IMR-90 (cell line): Measurements from ENCODE around the gene SPDYE9. TPM values are rescaled to one million over a fixed set of nuclear protein-coding genes. Genes with fewer than 3 reads are reported as not detected.
"Not testable (repeated sequence)": the region's sequence is repeated elsewhere in the genome, so short reads cannot be mapped to it uniquely, and the experiment has no call there.

Experiments
- ATAC-seq: fragments of 200-7000 bp; cut with Tn5 transposase; 2 replicates; pipeline ENCODE4 v1.9.1; 2020; ENCODE audit warnings: low read depth, mild to moderate bottlenecking, moderate library complexity
- BruUV-seq: library from RNA; stranded (reverse); fragments of 400-500 nt; replicated peaks from 2 replicates; lab custom pipeline; 2021; lab: Mats Ljungman, UMichigan
- CTCF ChIA-PET: fragments of 300-600 bp; formaldehyde crosslinking; extraction: SDS; loops from one replicate; lab custom pipeline; 2021; ENCODE audit warnings: antibody characterized with exemption; lab: Yijun Ruan, JAX
- POLR2A ChIA-PET: fragments of 300-600 bp; sonication (Branson Sonifier 250); formaldehyde crosslinking; loops from one replicate; lab custom pipeline; 2022; ENCODE audit warnings: antibody characterized with exemption; ENCODE audit not compliant: unreplicated experiment; lab: Charles Lee
- DNase-seq: peaks from one replicate; pipeline ENCODE4 v3.0.0; 2013
- H2AFZ ChIP-seq: replicated peaks from 2 replicates; pipeline ENCODE3; 2013; ENCODE audit warnings: low read length, mild to moderate bottlenecking; ENCODE audit not compliant: poor library complexity
- H2AK5ac ChIP-seq: 2 replicates; pipeline ENCODE4 v1.6.1; 2013; ENCODE audit warnings: low read depth, low read length, inconsistent platforms
- H2AK9ac ChIP-seq: replicated peaks from 2 replicates; pipeline ENCODE3; 2013; ENCODE audit warnings: mild to moderate bottlenecking, low read depth, low read length, moderate library complexity; ENCODE audit not compliant: poor library complexity
- H2BK120ac ChIP-seq: 2 replicates; pipeline ENCODE4 v1.6.1; 2013; ENCODE audit warnings: low read depth, low read length, inconsistent platforms
- H2BK15ac ChIP-seq: 3 replicates; pipeline ENCODE4 v1.6.1; 2013; ENCODE audit warnings: low read depth, low read length, inconsistent platforms
- H2BK20ac ChIP-seq: 2 replicates; pipeline ENCODE4 v1.6.1; 2013; ENCODE audit warnings: low read depth, mild to moderate bottlenecking, inconsistent platforms, low read length, moderate library complexity
- H2BK5ac ChIP-seq: 2 replicates; pipeline ENCODE4 v1.6.1; 2013; ENCODE audit warnings: mild to moderate bottlenecking, low read depth, low read length, inconsistent platforms; ENCODE audit not compliant: poor library complexity, severe bottlenecking
- H3K14ac ChIP-seq: replicated peaks from 2 replicates; pipeline ENCODE4 v1.6.1; 2013; ENCODE audit warnings: low read depth, low read length, inconsistent platforms
- H3K18ac ChIP-seq: 2 replicates; pipeline ENCODE4 v1.6.1; 2013; ENCODE audit warnings: low read depth, low read length, control low read depth
- H3K23ac ChIP-seq: 2 replicates; pipeline ENCODE4 v1.6.1; 2013; ENCODE audit warnings: low read depth, low read length, inconsistent platforms
- H3K27ac ChIP-seq: 2 replicates; pipeline ENCODE4 v1.5.1; 2013; ENCODE audit warnings: mild to moderate bottlenecking, control low read depth, low read length; ENCODE audit not compliant: insufficient read depth
- H3K27me3 ChIP-seq: 2 replicates; pipeline ENCODE4 v1.6.1; 2013; ENCODE audit warnings: low read length; ENCODE audit not compliant: control insufficient read depth, insufficient read depth
- H3K36me3 ChIP-seq: 2 replicates; pipeline ENCODE4 v1.6.1; 2013; ENCODE audit warnings: low read length, mixed read lengths; ENCODE audit not compliant: control insufficient read depth, insufficient read depth
- H3K4ac ChIP-seq: 2 replicates; pipeline ENCODE4 v1.6.1; 2013; ENCODE audit warnings: low read depth, low read length, inconsistent platforms
- H3K4me1 ChIP-seq: 2 replicates; pipeline ENCODE4 v1.6.1; 2013; ENCODE audit warnings: low read length, mixed read lengths; ENCODE audit not compliant: control insufficient read depth, insufficient read depth
- H3K4me2 ChIP-seq: 2 replicates; pipeline ENCODE4 v1.6.1; 2013; ENCODE audit warnings: low read depth, mild to moderate bottlenecking, control low read depth, low read length, moderate library complexity
- H3K4me3 ChIP-seq: 2 replicates; pipeline ENCODE4 v1.5.1; 2013; ENCODE audit warnings: low read depth, mild to moderate bottlenecking, control low read depth, low read length, moderate library complexity; ENCODE audit not compliant: insufficient read depth
- H3K56ac ChIP-seq: 2 replicates; pipeline ENCODE4 v1.6.1; 2013; ENCODE audit warnings: low read length, inconsistent platforms; ENCODE audit not compliant: insufficient read depth; ENCODE audit errors: extremely low read depth
- H3K79me1 ChIP-seq, 2 experiments: 2 replicates each; pipeline ENCODE4 v1.6.1; 2013; ENCODE audit warnings: low read length in 2 of 2, inconsistent platforms in 1 of 2, low read depth in 1 of 2
- H3K9ac ChIP-seq: 2 replicates; pipeline ENCODE4 v1.6.1; 2013; ENCODE audit warnings: low read depth, low read length, control low read depth
- H3K9me1 ChIP-seq: 2 replicates; pipeline ENCODE4 v1.6.1; 2013; ENCODE audit warnings: low read length, inconsistent platforms; ENCODE audit not compliant: insufficient read depth
- H3K9me3 ChIP-seq: 2 replicates; pipeline ENCODE4 v1.6.1; 2013; ENCODE audit warnings: low read length; ENCODE audit not compliant: control insufficient read depth, insufficient read depth
- H4K20me1 ChIP-seq: 2 replicates; pipeline ENCODE4 v1.6.1; 2013; ENCODE audit warnings: low read length, inconsistent platforms; ENCODE audit not compliant: insufficient read depth
- H4K5ac ChIP-seq: 2 replicates; pipeline ENCODE4 v1.6.1; 2013; ENCODE audit warnings: mild to moderate bottlenecking, low read depth, low read length, control low read depth
- H4K8ac ChIP-seq, 2 experiments: 2 replicates each; pipeline ENCODE4 v1.6.1; 2013; ENCODE audit warnings: low read depth in 2 of 2, low read length in 2 of 2, control low read depth in 1 of 2, inconsistent platforms in 1 of 2
- H4K91ac ChIP-seq: 2 replicates; pipeline ENCODE4 v1.6.1; 2013; ENCODE audit warnings: low read depth, low read length, inconsistent platforms; ENCODE audit not compliant: insufficient read depth
- WGBS, 2 experiments: methylation state at CpG; one replicate each; pipeline versions ENCODE4 v1.1.5 to v1.1.7; 2013; ENCODE audit warnings: missing lambda C conversion rate in 2 of 2; ENCODE audit not compliant: insufficient read length in 1 of 2; ENCODE audit errors: extremely low coverage in 2 of 2; 5-methylcytosine and 5-hydroxymethylcytosine counted together
- dilution Hi-C: fragments of 300-500 bp; cut with HindIII; formaldehyde crosslinking; loops from one replicate; pipeline ENCODE4 v1.14.3; 2018; ENCODE audit warnings: low sequenced_read_pairs; ENCODE audit not compliant: unreplicated experiment
- in situ Hi-C: fragments of 300-500 bp; cut with MboI; formaldehyde crosslinking; loops from 3 replicates; pipeline ENCODE4 v1.14.3; 2019; ENCODE audit warnings: low sequenced_read_pairs, inconsistent platforms, mixed read lengths
- intact Hi-C: fragments of 100-400 bp; cut with micrococcal nuclease; formaldehyde crosslinking; loops from 2 replicates; pipeline ENCODE4 v1.10.0; 2022
- microRNA-seq, 2 experiments: library from miRNA; stranded (forward) in 1 of 2; unstranded in 1 of 2; fragments of 10-50 nt in 1 of 2; fragments of <30 nt in 1 of 2; gene quantifications in 1 of 2; microRNA quantifications in 1 of 2; one replicate each; pipeline versions ENCODE3 to v1.1.0; 2013 to 2020; ENCODE audit not compliant: insufficient read depth in 1 of 2, insufficient read length in 1 of 2, unreplicated experiment in 1 of 2
- polyA plus RNA-seq, 3 experiments: library from polyadenylated mRNA; depleted of rRNA; stranded (reverse); fragments of >200 nt; gene quantifications; 2 replicates each; pipeline ENCODE4 v1.2.3, GENCODE V29; 2012; ENCODE audit warnings: low replicate concordance in 1 of 3
- small RNA-seq, 5 experiments: library from RNA; depleted of rRNA; stranded (forward); fragments of <200 nt; gene quantifications; one replicate each; pipeline ENCODE3, GENCODE V24; 2012
- total RNA-seq: library from RNA; depleted of rRNA; stranded (reverse); fragments of >200 nt; gene quantifications from 2 replicates; pipeline ENCODE4 v1.2.3, GENCODE V29; 2012; rRNA removed

SPDYE9 gene
- total and polyA plus RNA-seq, 2 of the 4 experiments (the other 2 are of a cell fraction): not detected

- H3K14ac ChIP-seq, H3K4me1 ChIP-seq, H3K9me1 ChIP-seq, H3K79me1 ChIP-seq, ATAC-seq, in situ Hi-C loops, H3K36me3 ChIP-seq, H2AK5ac ChIP-seq, H2BK5ac ChIP-seq, dilution Hi-C loops, CTCF ChIA-PET, H3K23ac ChIP-seq, H3K4me3 ChIP-seq, H3K56ac ChIP-seq, BruUV-seq, H3K9ac ChIP-seq, H4K91ac ChIP-seq, H3K18ac ChIP-seq, H3K27me3 ChIP-seq, POLR2A ChIA-PET, H2BK120ac ChIP-seq, DNase-seq, intact Hi-C loops, H2BK15ac ChIP-seq, H2AFZ ChIP-seq, H2AK9ac ChIP-seq, H4K5ac ChIP-seq, H4K20me1 ChIP-seq, H4K8ac ChIP-seq, H3K4me2 ChIP-seq, H3K27ac ChIP-seq, H3K9me3 ChIP-seq, H2BK20ac ChIP-seq, H3K4ac ChIP-seq: not testable (repeated sequence)
- WGBS, 2 experiments: no CpG with 5 or more reads among the region's 8 CpGs
Measured at GRCh38 chr7:73029666-73030065, 56.2 kb downstream of the SPDYE9 start, which contains the start of gene SPDYE8. Gene SPDYE8, minus strand, starts transcription at chr7:73029766. Its CDS starts 1,800 bp downstream, at chr7:73027966.

Small RNA genes within 50 kb of the gene (microRNA-seq; reads per million reads assigned to microRNA genes)
- gene RF00019 (ENCODE audit: insufficient read depth, insufficient read length): not detected

Small RNA genes within 50 kb of the gene (small RNA-seq; reads per million reads assigned to genes)
- 0 reads per million in 5 experiments for gene RF00019

Other genes with a start within 250 kb of the SPDYE9 start
- gene POM121, start 160.9 kb downstream of the SPDYE9 start, total RNA-seq: 1.8 and 2.2 TPM in 2 replicates
- 14.4 and 15.5 TPM in 2 replicates for gene POM121, start 160.9 kb downstream of the SPDYE9 start, polyA plus RNA-seq (2012; rRNA removed)
- not detected in 2 replicates for gene TRIM74, start 116.6 kb downstream of the SPDYE9 start, total RNA-seq
- gene TRIM74, start 116.6 kb downstream of the SPDYE9 start, polyA plus RNA-seq (2012; rRNA removed): 0.11 and 0.17 TPM in 2 replicates
- not detected in 2 replicates for gene SPDYE8, start 56.3 kb downstream of the SPDYE9 start, total RNA-seq
- not detected in 2 replicates for gene SPDYE8, start 56.3 kb downstream of the SPDYE9 start, polyA plus RNA-seq (2012; rRNA removed)
- not detected in 2 replicates for gene SPDYE11, start 28.1 kb downstream of the SPDYE9 start, total RNA-seq
- not detected in 2 replicates for gene SPDYE11, start 28.1 kb downstream of the SPDYE9 start, polyA plus RNA-seq (2012; rRNA removed)
- 10.0 and 11.4 TPM in 2 replicates for gene NSUN5, start 222.8 kb upstream of the SPDYE9 start, total RNA-seq
- gene NSUN5, start 222.8 kb upstream of the SPDYE9 start, polyA plus RNA-seq (2012; rRNA removed): 17.7 and 21.0 TPM in 2 replicates
- not detected in 2 replicates for gene TRIM50, start 242.0 kb upstream of the SPDYE9 start, total RNA-seq
- not detected in 2 replicates for gene TRIM50, start 242.0 kb upstream of the SPDYE9 start, polyA plus RNA-seq (2012; rRNA removed)
- not detected in 2 replicates for gene FKBP6, start 242.1 kb upstream of the SPDYE9 start, total RNA-seq
- gene FKBP6, start 242.1 kb upstream of the SPDYE9 start, polyA plus RNA-seq (2012; rRNA removed): not detected in 2 replicates